MCF 10A (cell line): Measurements from ENCODE around the gene GPSM1. TPM values are rescaled to one million over a fixed set of nuclear protein-coding genes. Genes with fewer than 3 reads are reported as not detected.

Experiments used
- BruUV-seq: library from RNA; stranded (reverse); fragments of 400-500 nt; replicated peaks from 2 replicates; lab custom pipeline; 2021; lab: Mats Ljungman, UMichigan
- CTCF ChIA-PET: fragments of 300-600 bp; sonication (Branson Sonifier 250); formaldehyde crosslinking; extraction: SDS; loops from one replicate; lab custom pipeline; 2021; ENCODE audit warnings: antibody characterized with exemption, inconsistent platforms; lab: Yijun Ruan, JAX
- POLR2A ChIA-PET: fragments of 300-600, 350-650 bp; sonication (Branson Sonifier 250); formaldehyde crosslinking; extraction: SDS; loops from one replicate; lab custom pipeline; 2020; ENCODE audit warnings: antibody characterized with exemption, inconsistent platforms; lab: Yijun Ruan, JAX
- DNase-seq: peaks from one replicate; pipeline ENCODE4 v3.0.0-alpha.2; 2018; ENCODE audit not compliant: unreplicated experiment
- H3K27ac Mint-ChIP-seq: one replicate; pipeline ENCODE4 v1.8.0; 2022; ENCODE audit warnings: mild to moderate bottlenecking, low read depth, mixed read lengths; ENCODE audit not compliant: unreplicated experiment
- H3K27me3 Mint-ChIP-seq: one replicate; pipeline ENCODE4 v1.8.0; 2022; ENCODE audit warnings: mixed read lengths; ENCODE audit not compliant: insufficient read depth, unreplicated experiment
- H3K36me3 Mint-ChIP-seq: one replicate; pipeline ENCODE4 v1.8.0; 2022; ENCODE audit warnings: mild to moderate bottlenecking, moderate library complexity, mixed read lengths; ENCODE audit not compliant: insufficient read depth, unreplicated experiment
- H3K4me1 Mint-ChIP-seq: one replicate; pipeline ENCODE4 v1.8.0; 2022; ENCODE audit warnings: mixed read lengths; ENCODE audit not compliant: insufficient read depth, unreplicated experiment
- H3K4me3 Mint-ChIP-seq: one replicate; pipeline ENCODE4 v1.8.0; 2022; ENCODE audit warnings: mild to moderate bottlenecking, moderate library complexity, mixed read lengths; ENCODE audit not compliant: unreplicated experiment
- H3K9me3 Mint-ChIP-seq: one replicate; pipeline ENCODE4 v1.8.0; 2022; ENCODE audit warnings: mixed read lengths; ENCODE audit not compliant: unreplicated experiment
- CTCF ChIP-seq: fragments of 200-600 bp; IDR thresholded peaks from one replicate; pipeline ENCODE4 v1.8.0; 2022; ENCODE audit warnings: antibody characterized with exemption, mild to moderate bottlenecking; ENCODE audit not compliant: unreplicated experiment
- intact Hi-C: fragments of 100-400 bp; cut with micrococcal nuclease; formaldehyde crosslinking; loops from 2 replicates; pipeline ENCODE4 v1.14.1; 2022
- total RNA-seq: library from RNA; stranded (reverse); gene quantifications from 2 replicates; pipeline ENCODE4 v1.2.3, GENCODE V29; 2022

The GPSM1 gene
- total RNA-seq, 1 experiment from 2014 or later: 15.5 TPM

- intact Hi-C loops: no loop called here
- no peaks in the 10 kb centered on the region for H3K4me1 Mint-ChIP-seq
- no peaks in the 10 kb centered on the region for H3K9me3 Mint-ChIP-seq
- ChIA-PET CTCF (interaction anchor here (0.6 kb wide), 1 partner anchor 883 kb away, joined by 5 read pairs; no protein-coding TSS in a partner anchor), POLR2A (interaction anchor here (0.8 kb wide), 1 partner anchor 88 kb away, joined by 3 read pairs; no protein-coding TSS in a partner anchor)
- TF ChIP-seq CTCF: no peak
- no peak overlapping the region for H3K27ac Mint-ChIP-seq
- no TSS peak for BruUV-seq
- H3K36me3 Mint-ChIP-seq: no peaks in the 10 kb centered on the region
- no peak overlapping the region for H3K4me3 Mint-ChIP-seq
- DNase-seq: no peak
- no peaks in the 10 kb centered on the region for H3K27me3 Mint-ChIP-seq
Measured at GRCh38 chr9:136321561-136321960, 5.8 kb upstream of the GPSM1 start.

- ChIA-PET POLR2A (no interaction called here), CTCF (interaction anchor here (0.6 to 0.8 kb wide), 3 partner anchors 60 to 757 kb away, joined by 3 to 5 read pairs (median 3); no protein-coding TSS in a partner anchor)
- no peaks in the 10 kb centered on the region for H3K4me1 Mint-ChIP-seq
- no peak for TF ChIP-seq CTCF
- no peaks in the 10 kb centered on the region for H3K9me3 Mint-ChIP-seq
- no peaks in the 10 kb centered on the region for H3K27me3 Mint-ChIP-seq
- H3K36me3 Mint-ChIP-seq: no peaks in the 10 kb centered on the region
- H3K4me3 Mint-ChIP-seq: no peak overlapping the region
- BruUV-seq: no TSS peak
- H3K27ac Mint-ChIP-seq: no peak overlapping the region
- intact Hi-C loops: no loop called here
- no peak for DNase-seq
Measured at GRCh38 chr9:136322756-136323330, 4.5 kb upstream of the GPSM1 start.

- Mint-ChIP-seq H3K9me3 (no peaks in the 10 kb centered on the region), H3K4me3 (no peak overlapping the region), H3K27ac (no peak overlapping the region), H3K27me3 (no peaks in the 10 kb centered on the region), H3K36me3 (no peaks in the 10 kb centered on the region), H3K4me1 (no peaks in the 10 kb centered on the region)
- no TSS peak for BruUV-seq
- ChIA-PET POLR2A (interaction anchor here (0.7 kb wide), 1 partner anchor 115 kb away, joined by 4 read pairs; no protein-coding TSS in a partner anchor), CTCF (interaction anchor here (0.6 to 1.1 kb wide), 4 partner anchors 12 to 757 kb away, joined by 3 to 5 read pairs (median 3); no protein-coding TSS in a partner anchor)
- no peak for TF ChIP-seq CTCF
- DNase-seq: no peak
- intact Hi-C loops: no loop called here
Measured at GRCh38 chr9:136323371-136323789, 4.0 kb upstream of the GPSM1 start.

DNA sequence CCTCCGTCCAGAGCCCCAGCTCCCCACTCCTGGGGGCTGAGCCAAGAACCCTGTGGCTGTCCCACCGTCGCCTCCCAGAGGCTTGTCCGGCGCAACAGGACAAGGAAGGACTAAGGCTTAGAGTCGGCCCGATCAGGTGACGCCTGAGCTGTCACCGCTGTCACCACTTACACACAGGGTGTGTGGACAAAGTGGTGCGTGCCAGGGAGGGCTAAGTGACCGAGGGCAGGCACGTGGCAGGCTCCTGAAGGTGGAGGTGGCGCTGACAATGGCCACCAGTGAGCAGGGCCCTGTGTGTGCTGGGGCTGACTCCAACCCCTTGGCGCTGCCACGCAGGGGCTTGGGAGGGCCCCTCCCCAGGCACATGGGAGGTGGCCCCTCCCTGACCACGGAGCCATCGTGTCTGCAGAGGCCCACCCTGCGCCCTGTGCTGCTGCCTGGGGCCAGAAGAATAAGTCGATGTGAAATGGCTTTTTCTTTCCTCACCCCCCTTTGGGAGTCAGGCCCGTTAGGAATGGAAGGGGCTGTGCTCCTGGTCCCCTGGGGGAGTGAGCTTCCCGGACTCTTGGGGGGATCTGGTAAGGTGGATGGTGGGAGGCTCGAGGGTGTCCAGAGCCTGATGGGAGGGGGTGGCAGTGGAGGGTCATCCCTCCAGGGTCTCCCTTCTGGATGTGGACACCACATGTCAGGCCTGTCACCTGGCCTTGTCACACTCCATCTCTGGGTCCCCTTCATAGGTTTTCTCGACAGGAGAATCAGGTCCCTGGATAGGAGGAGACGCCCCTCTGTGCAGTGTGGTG lies 2.6 kb upstream of the GPSM1 start:
- no peak overlapping the region for H3K27ac Mint-ChIP-seq
- intact Hi-C loops: no loop called here

More for the DNA sequence above, 2.6 kb upstream of the GPSM1 start:
- Mint-ChIP-seq H3K27me3 (no peaks in the 10 kb centered on the region), H3K4me3 (no peak overlapping the region), H3K9me3 (no peaks in the 10 kb centered on the region), H3K4me1 (no peaks in the 10 kb centered on the region), H3K36me3 (no peaks in the 10 kb centered on the region)
- no peak for DNase-seq
- POLR2A ChIA-PET: interaction anchor here (0.6 kb wide), 2 partner anchors 48 to 163 kb away, joined by 3 to 4 read pairs; no protein-coding TSS in a partner anchor
- CTCF ChIA-PET: interaction anchor here (0.7 to 1.1 kb wide), 5 partner anchors 10 to 139 kb away, joined by 3 read pairs; no protein-coding TSS in a partner anchor
- TF ChIP-seq CTCF: no peak
- BruUV-seq: no TSS peak
